PC-9 (cell line): ENCODE data around the gene MSI2. TPM values are rescaled to one million over a fixed set of nuclear protein-coding genes. Genes with fewer than 3 reads are reported as not detected.

Experiments
- BruUV-seq: library from RNA; stranded (reverse); fragments of 400-500 nt; replicated peaks from 2 replicates; lab custom pipeline; 2021; lab: Mats Ljungman, UMichigan
- CTCF ChIA-PET: fragments of 300-600 bp; sonication (Branson Sonifier 250); formaldehyde crosslinking; loops from one replicate; lab custom pipeline; 2022; ENCODE audit warnings: antibody characterized with exemption; lab: Charles Lee
- POLR2A ChIA-PET: fragments of 300-600 bp; sonication (Branson Sonifier 250); formaldehyde crosslinking; loops from one replicate; lab custom pipeline; 2022; ENCODE audit warnings: antibody characterized with exemption; ENCODE audit not compliant: unreplicated experiment; lab: Charles Lee
- DNase-seq, 2 experiments: peaks; one replicate each; pipeline versions ENCODE4 v3.0.0 to v3.0.0-alpha.2; 2015 to 2022; ENCODE audit warnings: mixed read lengths in 1 of 2
- H2AFZ ChIP-seq: fragments of 200-600 bp; sonication (generic); 2 replicates; pipeline ENCODE4 v1.8.1; 2017; ENCODE audit warnings: antibody characterized with exemption
- H3F3A ChIP-seq: fragments of 200-600 bp; sonication (generic); 2 replicates; pipeline ENCODE4 v1.8.1; 2017; ENCODE audit warnings: antibody characterized with exemption, mild to moderate bottlenecking, low read depth; ENCODE audit not compliant: insufficient read depth
- H3K27ac ChIP-seq: fragments of 200-600 bp; sonication (generic); 2 replicates; pipeline ENCODE4 v1.6.1; 2016; ENCODE audit warnings: mixed run types
- H3K27me3 ChIP-seq: fragments of 200-600 bp; sonication (generic); 2 replicates; pipeline ENCODE4 v1.6.1; 2016; ENCODE audit warnings: low read depth, mixed run types; ENCODE audit not compliant: insufficient read depth
- H3K36me3 ChIP-seq: fragments of 200-600 bp; sonication (generic); 2 replicates; pipeline ENCODE4 v1.6.1; 2016; ENCODE audit warnings: low read depth, mixed run types
- H3K4me1 ChIP-seq: fragments of 200-600 bp; sonication (generic); replicated peaks from 2 replicates; pipeline ENCODE4 v1.6.1; 2016; ENCODE audit warnings: mixed run types; ENCODE audit not compliant: insufficient read depth
- H3K4me2 ChIP-seq: fragments of 200-600 bp; sonication (generic); 2 replicates; pipeline ENCODE4 v1.6.1; 2017; ENCODE audit warnings: mixed run types
- H3K4me3 ChIP-seq: fragments of 200-600 bp; sonication (generic); 2 replicates; pipeline ENCODE4 v1.6.1; 2016; ENCODE audit warnings: mixed run types
- H3K79me2 ChIP-seq: fragments of 200-600 bp; sonication (generic); 2 replicates; pipeline ENCODE4 v1.6.1; 2017; ENCODE audit warnings: low read depth, mixed run types
- H3K9me2 ChIP-seq: fragments of 200-600 bp; sonication (generic); 2 replicates; pipeline ENCODE4 v1.8.1; 2017; ENCODE audit warnings: mild to moderate bottlenecking; ENCODE audit not compliant: insufficient read depth
- H3K9me3 ChIP-seq: fragments of 200-600 bp; sonication (generic); 2 replicates; pipeline ENCODE4 v1.8.1; 2016; ENCODE audit warnings: low read depth; ENCODE audit not compliant: insufficient read depth
- H4K20me1 ChIP-seq: fragments of 200-600 bp; sonication (generic); 2 replicates; pipeline ENCODE4 v1.8.1; 2017; ENCODE audit not compliant: insufficient read depth
- CTCF ChIP-seq: fragments of 200-600 bp; sonication (generic); conservative IDR thresholded peaks from 2 replicates; pipeline ENCODE4 v1.6.1; 2017; ENCODE audit warnings: mixed run types, antibody characterized with exemption, mild to moderate bottlenecking, moderate library complexity
- EZH2 ChIP-seq: fragments of 200-600 bp; sonication (generic); IDR thresholded peaks from 2 replicates; pipeline ENCODE4 v1.8.0; 2017; ENCODE audit warnings: antibody characterized with exemption, low read depth
- intact Hi-C: fragments of 100-400 bp; cut with micrococcal nuclease; formaldehyde crosslinking; loops from one replicate; pipeline ENCODE4 v1.10.0; 2022; ENCODE audit not compliant: unreplicated experiment
- total RNA-seq: library from RNA; stranded (reverse); gene quantifications from 2 replicates; pipeline ENCODE4 v1.2.3, GENCODE V29; 2021

Gene MSI2
- total RNA-seq, 1 experiment from 2014 or later: 15.7 TPM

GRCh38 chr17:57478478-57479250 lies 222.3 kb downstream of the MSI2 start:
- Histone ChIP-seq H3K79me2 (no peaks in the 10 kb centered on the region), H3K9me3 (no peaks in the 10 kb centered on the region), H3K4me3 (no peak overlapping the region), H3K27ac (no peak overlapping the region), H3F3A (no peaks in the 10 kb centered on the region), H4K20me1 (no peaks in the 10 kb centered on the region), H3K36me3 (no peaks in the 10 kb centered on the region), H3K9me2 (no peaks in the 10 kb centered on the region), H3K27me3 (peaks cover 11% of the 10 kb centered on the region; the same call in 1 of the 2 replicates), H3K4me2 (no peak overlapping the region), H2AFZ (no peak overlapping the region), H3K4me1 (peaks cover 11% of the 10 kb centered on the region)
- BruUV-seq: no TSS peak
- ChIA-PET CTCF (no interaction called here), POLR2A (no interaction called here)
- no peak for DNase-seq
- intact Hi-C loops: no loop called here
- TF ChIP-seq EZH2 (no peak), CTCF (no peak)

GRCh38 chr17:57480438-57481196 lies 224.3 kb downstream of the MSI2 start:
- no peaks in the 10 kb centered on the region for H3K9me2 ChIP-seq
- peak; percentile 7 to 86 for DNase-seq
- peaks cover 11% of the 10 kb centered on the region for H3K4me1 ChIP-seq
- H3K36me3 ChIP-seq: no peaks in the 10 kb centered on the region
- POLR2A ChIA-PET: no interaction called here
- no peak overlapping the region for H3K27ac ChIP-seq
- H3F3A ChIP-seq: no peaks in the 10 kb centered on the region
- no peaks in the 10 kb centered on the region for H4K20me1 ChIP-seq
- H3K27me3 ChIP-seq: peaks cover 21% of the 10 kb centered on the region
- intact Hi-C loops: no loop called here
- H3K9me3 ChIP-seq: no peaks in the 10 kb centered on the region
- TF ChIP-seq CTCF (no peak), EZH2 (no peak)
- BruUV-seq: no TSS peak
- H2AFZ ChIP-seq: no peak overlapping the region
- H3K79me2 ChIP-seq: no peaks in the 10 kb centered on the region
- H3K4me3 ChIP-seq: no peak overlapping the region
- no peak overlapping the region for H3K4me2 ChIP-seq
- CTCF ChIA-PET: no interaction called here

GRCh38 chr17:57481910-57482391 lies 225.6 kb downstream of the MSI2 start:
- no peaks in the 10 kb centered on the region for H3F3A ChIP-seq
- no peak overlapping the region for H3K27ac ChIP-seq
- no peak overlapping the region for H3K4me3 ChIP-seq
- H4K20me1 ChIP-seq: no peaks in the 10 kb centered on the region
- no peak overlapping the region for H2AFZ ChIP-seq
- BruUV-seq: no TSS peak
- no peaks in the 10 kb centered on the region for H3K79me2 ChIP-seq
- H3K9me2 ChIP-seq: no peaks in the 10 kb centered on the region
- no peaks in the 10 kb centered on the region for H3K36me3 ChIP-seq
- DNase-seq: peak in 1 of 2 experiments; percentile 46
- ChIA-PET POLR2A (no interaction called here), CTCF (interaction anchor here (0.6 kb wide), 1 partner anchor 41 kb away, joined by 4 read pairs; no protein-coding TSS in a partner anchor)
- peaks cover 16% of the 10 kb centered on the region for H3K27me3 ChIP-seq
- intact Hi-C loops: no loop called here
- H3K9me3 ChIP-seq: no peaks in the 10 kb centered on the region
- no peak for TF ChIP-seq CTCF
- TF ChIP-seq EZH2: no peak
- H3K4me2 ChIP-seq: no peak overlapping the region
- H3K4me1 ChIP-seq: peaks cover 11% of the 10 kb centered on the region
